HG02840 (cell line): Measurements from ENCODE around the gene TRIM67.
"Not testable (repeated sequence)": the region's sequence is repeated elsewhere in the genome, so short reads cannot be mapped to it uniquely, and the experiment has no call there.

Source experiments
- ATAC-seq: cut with Tn5 transposase; IDR thresholded peaks from one replicate; pipeline ENCODE4 v1.9.1; 2021; ENCODE audit warnings: mild to moderate bottlenecking, moderate library complexity, moderate number of reproducible peaks; ENCODE audit not compliant: unreplicated experiment, low FRiP score

The TRIM67 gene

GRCh38 chr1:231161667-231162296, at the start of gene TRIM67:
TRIM67 (plus strand) TSS chr1:231162058; CDS start chr1:231162970, 912 bp downstream.
- ATAC-seq: no peak

- ATAC-seq: no peak
Measured at GRCh38 chr1:231116738-231117137, 45.1 kb upstream of the TRIM67 start.

GRCh38 chr1:231118704-231119453, 43.0 kb upstream of the TRIM67 start:
- no peak for ATAC-seq

- no peak for ATAC-seq
Measured at GRCh38 chr1:231121533-231121932, 40.3 kb upstream of the TRIM67 start.

GRCh38 chr1:231122143-231122542, 39.7 kb upstream of the TRIM67 start:
- ATAC-seq: no peak

GRCh38 chr1:231124746-231125145, 37.1 kb upstream of the TRIM67 start:
- ATAC-seq: no peak

- no peak for ATAC-seq
Measured at GRCh38 chr1:231125972-231126580, 35.8 kb upstream of the TRIM67 start.

GRCh38 chr1:231127106-231127505, 34.8 kb upstream of the TRIM67 start:
- ATAC-seq: not testable (repeated sequence)

GRCh38 chr1:231128471-231128870, 33.4 kb upstream of the TRIM67 start:
- not testable (repeated sequence) for ATAC-seq

- ATAC-seq: no peak
Measured at GRCh38 chr1:231130544-231130943, 31.3 kb upstream of the TRIM67 start.

GRCh38 chr1:231132591-231132990, 29.3 kb upstream of the TRIM67 start:
- ATAC-seq: not testable (repeated sequence)

- ATAC-seq: no peak
Measured at GRCh38 chr1:231134624-231135023, 27.2 kb upstream of the TRIM67 start.

GRCh38 chr1:231138236-231138635, 23.6 kb upstream of the TRIM67 start:
- no peak for ATAC-seq

GRCh38 chr1:231139125-231139649, 22.7 kb upstream of the TRIM67 start:
- ATAC-seq: no peak

GRCh38 chr1:231139659-231140654, 21.9 kb upstream of the TRIM67 start:
- ATAC-seq: no peak

GRCh38 chr1:231144416-231145193, 17.3 kb upstream of the TRIM67 start:
- ATAC-seq: no peak

- no peak for ATAC-seq
Measured at GRCh38 chr1:231147896-231148295, 14.0 kb upstream of the TRIM67 start.

- no peak for ATAC-seq
Measured at GRCh38 chr1:231151811-231152210, 10.0 kb upstream of the TRIM67 start.

GRCh38 chr1:231153726-231154125, 8.1 kb upstream of the TRIM67 start:
- no peak for ATAC-seq
